Glomerular visceral epithelial cell (primary cell): Measurements from ENCODE around the gene MYO15B.
A peak's percentile ranks its signal among the peaks of the same experiment; 100 is the strongest.

Experiments
- DNase-seq: peaks from one replicate; pipeline ENCODE4 v3.0.0-alpha.2; 2016; ENCODE audit errors: extremely low spot score

Gene MYO15B

DNA sequence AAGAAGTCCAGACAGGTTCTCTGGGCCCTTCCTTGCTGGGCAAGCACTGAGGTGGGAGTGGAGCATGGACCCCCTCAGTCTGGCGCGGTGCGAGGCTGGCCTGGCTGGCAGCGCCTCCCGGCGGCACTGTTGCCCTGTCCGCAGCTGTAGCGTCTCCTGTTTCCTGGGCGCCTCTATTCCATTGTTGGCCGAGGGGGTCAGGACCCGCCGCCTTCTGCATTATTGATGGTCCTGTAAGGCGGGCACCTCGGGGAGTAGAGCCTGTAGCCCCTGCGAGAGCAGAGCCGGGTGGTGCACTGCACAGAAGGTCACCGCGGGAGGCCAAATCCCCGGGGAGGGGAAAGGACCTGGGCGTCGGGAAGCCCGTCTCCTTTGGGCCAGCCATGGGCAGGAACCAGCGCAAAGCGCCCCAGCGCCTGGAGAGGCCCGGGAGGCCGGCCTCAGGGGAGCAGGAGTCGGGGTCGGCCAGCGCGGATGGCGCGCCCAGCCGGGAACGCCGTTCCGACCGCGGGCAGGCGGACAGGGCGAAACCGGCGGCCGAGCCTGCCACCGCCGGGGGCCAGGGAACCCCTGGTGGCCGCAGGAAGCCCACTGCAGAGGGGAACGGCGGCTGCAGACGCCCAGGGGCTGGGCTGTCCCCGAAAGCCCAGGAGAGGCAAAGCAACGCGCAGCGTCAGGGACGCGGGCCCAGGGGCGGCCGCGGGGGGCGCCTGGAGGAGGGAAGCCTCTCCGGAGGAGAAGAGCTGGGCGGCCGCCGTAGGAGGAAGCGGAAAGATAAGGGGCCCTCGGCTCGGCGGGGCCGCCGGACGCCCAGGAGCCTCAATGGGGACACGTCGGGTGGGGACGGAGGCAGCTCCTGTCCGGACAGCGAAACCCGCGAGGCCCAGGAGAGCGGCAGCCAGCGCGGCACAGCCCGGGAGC is at the start of gene MYO15B:
Gene MYO15B (plus strand): TSS at position 126 of the 921 bp plus-strand sequence. CDS start 258 bp downstream, at position 384.
- no peak for DNase-seq

DNA sequence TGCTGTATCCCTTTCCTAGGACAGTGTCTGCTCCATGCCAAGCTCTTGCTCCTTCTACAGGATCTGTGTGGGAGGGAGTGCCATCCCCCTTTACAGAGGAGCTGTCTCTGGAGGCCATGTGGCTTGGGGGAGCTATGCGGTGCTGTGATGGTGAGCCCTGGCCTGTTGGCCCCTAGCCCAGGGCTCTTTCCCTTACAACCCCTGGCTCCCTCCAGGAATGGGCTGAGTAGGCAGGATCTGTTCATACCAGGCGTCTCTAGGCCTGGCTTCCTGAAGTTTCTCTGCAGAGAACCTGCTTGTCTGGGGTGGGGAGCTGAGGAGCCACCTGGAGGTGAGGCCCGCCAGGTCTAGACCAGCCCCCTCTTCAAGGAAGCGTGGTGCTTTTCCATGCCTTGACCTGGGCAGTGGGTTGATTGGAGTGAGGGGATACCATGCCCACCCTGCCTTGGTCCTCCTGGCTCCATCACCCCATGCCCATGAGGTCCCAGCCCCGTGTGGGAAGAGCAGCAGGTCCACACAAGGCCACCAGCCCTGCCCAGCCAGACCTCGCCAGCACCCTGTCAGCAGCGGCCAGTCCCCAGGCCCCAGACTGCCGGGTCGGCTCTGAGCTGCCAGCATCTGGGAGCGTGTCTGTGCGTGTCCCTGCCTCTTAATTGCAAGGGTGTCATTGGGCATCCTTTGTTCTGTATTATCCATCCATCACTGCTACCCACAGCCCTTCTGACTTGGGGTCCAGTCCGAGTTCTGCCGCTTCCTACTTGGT is 47.5 kb upstream of the MYO15B start:
- no peak for DNase-seq

DNA sequence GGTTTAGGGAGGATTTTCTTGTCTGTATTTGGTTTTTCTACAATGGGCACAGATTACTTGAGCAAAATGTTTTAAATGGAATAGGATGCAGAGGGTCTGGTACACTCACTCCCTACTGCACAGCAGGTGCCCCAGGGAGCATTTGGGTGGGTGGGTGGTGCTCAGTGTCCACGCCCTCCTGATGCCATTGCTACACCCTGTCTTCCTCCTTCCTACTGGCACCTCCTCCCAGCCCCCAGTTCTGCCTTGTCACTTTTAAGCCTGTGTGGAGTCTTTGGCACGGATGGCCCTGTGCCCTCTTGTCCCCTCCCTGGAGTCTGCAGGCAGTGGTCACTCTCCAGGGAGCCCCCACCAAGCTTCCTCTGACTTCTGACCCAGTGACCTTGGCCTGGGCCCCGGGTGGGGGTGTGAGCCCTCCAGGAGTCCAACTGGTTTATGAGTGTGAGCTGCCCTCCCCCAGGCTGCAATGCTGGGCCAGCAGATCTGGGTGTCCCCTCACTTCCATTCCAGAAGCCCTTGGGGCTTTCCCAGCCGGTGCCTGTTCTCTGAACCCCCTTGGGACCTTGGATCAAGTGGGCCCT is 46.6 kb upstream of the MYO15B start:
- no peak for DNase-seq

DNA sequence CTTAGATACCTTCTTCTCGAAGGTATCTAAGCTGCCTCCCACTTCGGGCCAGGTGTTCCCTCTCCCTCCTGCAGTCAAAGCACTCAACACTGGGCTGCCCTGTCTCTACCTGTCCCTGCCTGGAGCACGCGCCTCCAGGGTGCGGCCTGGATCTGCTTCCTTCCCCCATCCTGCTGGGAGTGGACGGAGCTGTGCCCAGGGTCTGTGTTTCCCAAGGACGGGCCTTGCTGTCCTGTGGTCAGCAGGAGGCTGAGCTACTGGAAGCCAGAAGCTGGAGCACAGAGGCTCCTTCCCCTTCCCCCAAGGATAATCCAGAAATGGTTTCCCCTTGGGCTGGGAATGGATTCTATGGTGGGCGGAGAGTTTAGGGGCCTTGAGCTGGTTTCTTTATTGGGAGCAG is 45.4 kb upstream of the MYO15B start:
- DNase-seq: no peak

DNA sequence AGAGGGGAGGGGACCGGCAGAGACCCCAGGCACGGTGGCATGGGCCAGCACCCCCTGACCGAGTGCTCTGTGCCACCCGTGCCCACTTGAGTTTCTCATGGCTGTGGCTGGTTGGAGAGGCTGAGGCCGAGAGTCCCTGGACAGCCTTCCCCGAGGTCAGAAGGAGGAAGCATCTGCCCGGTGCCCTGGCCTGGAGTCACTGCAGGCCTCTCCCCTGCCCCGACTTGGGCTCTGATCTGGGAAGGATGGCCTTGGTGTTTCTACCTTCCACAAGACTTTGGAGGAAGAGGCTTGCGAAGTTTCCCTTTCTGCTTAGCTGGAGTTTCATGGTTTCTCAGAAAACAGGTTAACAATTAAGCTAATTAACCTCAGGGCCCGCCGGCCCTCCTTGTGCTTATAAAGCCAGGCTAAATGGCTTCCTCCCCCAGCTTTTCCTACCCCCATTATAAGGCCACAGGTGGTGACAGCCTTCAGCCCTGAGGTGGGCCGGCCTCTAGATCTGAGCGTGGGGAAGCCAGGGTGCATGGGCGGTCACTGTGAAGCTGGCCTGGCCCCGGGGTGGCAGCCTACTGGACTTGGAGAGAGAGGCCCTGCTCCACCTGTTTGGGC is 44.8 kb upstream of the MYO15B start:
- no peak for DNase-seq

DNA sequence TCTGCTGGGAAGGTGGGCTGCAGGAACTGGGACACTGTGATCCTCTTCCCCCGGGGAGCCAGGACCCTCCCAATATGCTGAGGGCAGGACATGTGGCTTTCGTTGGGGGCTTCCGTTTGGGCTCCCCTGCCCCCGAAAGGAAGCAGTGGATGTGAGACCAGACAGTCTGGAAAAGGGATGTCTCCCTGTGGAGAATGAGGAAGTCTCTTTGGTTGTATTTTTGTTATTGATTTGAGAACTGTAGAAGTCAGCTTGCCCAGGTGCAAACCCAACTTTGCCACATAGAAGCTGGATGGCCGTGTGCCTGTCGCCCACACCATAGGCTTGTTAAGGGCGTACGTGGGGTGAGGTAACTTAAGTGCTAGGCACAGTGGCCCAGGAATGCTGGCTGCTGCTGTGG is 43.4 kb upstream of the MYO15B start:
- DNase-seq: no peak

DNA sequence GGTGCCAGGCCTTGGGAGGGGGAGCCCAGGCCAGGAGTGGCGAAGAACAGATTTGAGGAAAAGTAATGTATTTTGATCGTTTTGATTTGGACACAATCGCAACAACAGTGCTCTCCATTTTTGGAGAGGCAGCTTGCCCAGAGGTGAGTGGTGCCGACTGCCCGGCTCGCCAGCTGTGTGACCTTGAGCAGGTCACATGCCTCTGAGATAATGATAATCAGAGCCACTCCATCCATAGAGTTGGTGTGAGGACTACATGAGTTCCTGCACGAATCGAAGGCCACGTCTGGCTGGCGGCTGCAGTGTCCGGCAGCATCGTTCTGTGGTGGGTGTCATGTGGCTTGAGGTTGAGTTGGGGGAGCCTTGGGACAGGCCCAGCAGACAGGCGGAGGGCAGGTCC is 41.4 kb upstream of the MYO15B start:
- DNase-seq: no peak

DNA sequence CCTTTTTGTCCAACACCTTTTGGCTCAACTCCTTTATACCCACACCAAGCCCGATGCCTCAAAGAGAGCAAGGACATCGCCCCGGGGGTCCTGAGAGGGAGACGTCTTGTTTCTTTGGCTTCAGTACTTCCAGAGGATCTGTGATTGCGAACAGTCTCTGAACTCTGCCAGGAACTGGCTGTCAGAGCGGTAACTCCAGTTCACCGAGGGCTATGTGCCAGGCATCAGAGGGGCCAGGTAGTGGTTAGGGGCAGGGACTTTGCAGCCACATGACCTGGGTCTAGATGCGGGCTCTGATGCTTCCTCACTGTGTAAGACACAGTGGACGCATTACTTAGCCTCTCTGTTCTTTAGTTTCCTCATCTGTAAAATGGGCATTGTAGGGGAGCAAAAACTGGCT is 40.5 kb upstream of the MYO15B start:
- no peak for DNase-seq

DNA sequence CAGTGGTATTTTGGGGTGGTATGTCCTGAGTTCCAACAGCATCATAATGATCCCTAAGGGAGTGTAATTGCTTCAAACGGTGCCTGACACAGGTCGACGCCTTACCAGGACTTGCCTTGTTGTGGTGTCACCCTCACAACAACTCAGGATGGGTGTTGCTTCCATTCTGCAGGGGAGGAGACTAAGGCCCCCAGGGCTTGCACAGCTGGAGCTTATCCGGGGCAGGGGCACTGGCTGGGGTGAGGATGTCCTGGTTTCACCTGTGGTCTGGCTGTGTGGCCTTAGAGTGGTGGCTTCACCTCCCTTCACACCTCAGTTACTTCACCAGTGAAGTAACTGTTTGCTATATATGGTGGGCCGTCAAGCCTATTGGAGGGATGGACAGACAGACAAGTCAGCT is 38.8 kb upstream of the MYO15B start:
- DNase-seq: no peak

DNA sequence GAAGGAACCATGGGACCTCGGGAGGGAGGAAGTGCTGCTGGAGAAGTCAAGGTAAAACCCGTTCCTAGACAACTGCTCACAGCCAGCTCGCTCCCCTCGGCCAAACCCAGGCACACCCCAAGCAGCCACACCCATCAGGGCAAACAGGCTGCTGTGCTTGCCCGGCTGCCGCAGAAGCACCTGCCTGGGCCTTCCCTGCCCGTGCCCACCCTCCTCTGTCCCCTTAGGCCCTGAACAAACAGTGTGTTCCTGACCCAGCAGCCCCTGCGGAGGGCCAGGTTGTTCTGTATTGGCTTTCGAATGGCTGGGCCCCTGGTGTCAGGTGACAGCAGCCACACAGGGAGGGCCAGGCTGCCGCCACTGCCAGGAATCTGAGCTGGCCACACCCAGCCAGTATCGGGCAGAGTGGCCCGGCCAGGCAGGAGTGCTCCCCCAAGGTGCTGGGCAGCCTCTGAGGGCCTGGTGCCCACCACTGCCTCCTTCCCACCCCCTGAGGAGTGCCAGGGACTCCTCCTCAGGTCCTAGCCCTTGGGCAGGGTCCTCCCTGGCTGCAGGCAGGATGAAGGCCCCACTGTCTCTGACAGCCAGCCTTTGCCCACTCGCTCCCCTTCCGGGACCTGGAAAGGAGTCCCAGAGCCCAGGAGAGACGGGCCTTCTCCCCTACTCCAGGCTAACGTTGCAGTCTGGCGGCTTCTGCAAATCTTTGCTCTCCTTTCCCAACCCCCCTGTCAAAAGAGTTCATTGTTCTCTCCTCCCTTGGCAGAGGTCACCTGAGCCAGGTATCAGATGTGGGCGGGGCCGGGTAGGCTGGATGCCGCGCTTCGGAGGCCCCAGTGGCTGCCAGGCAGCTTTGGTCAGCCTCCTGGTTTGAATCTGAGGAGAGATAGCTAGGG is 38.1 kb upstream of the MYO15B start:
- no peak for DNase-seq

DNA sequence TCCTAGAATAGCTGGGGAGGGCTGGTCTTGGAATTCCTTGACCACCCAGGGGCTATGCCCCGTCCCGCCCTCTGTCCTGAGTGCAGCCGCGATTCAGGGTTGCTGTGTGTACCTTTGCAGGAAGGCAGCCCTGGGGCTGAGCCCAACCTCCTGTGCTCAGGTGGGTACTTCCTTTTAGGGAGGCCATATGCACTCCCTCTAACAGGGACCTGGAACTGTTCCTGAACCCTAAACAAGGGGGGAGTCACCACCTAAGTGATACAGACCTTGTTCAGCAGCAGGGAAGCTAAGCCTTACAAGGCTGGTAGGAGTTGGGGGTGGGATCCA is 37.5 kb upstream of the MYO15B start:
- no peak for DNase-seq

DNA sequence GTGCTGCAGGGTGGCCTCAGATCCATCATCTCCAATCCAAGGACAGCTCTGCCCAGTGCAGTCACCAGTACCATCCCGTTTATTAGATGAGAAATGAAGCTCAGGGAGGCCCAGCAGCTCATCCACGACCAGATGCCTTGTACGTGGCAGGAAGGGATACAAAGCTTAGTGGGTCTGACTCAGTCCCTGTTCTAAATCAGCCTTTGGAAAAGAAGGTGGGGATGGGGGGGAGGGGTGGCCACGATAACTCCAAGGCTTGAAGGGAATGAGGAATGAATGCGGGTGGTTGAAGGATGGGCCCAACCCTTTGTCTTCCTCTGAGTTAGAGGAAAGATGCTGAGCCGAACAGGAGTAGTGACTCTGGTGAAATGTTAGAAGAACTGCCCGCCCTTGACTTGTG is 36.3 kb upstream of the MYO15B start:
- peak; percentile 21 for DNase-seq

DNA sequence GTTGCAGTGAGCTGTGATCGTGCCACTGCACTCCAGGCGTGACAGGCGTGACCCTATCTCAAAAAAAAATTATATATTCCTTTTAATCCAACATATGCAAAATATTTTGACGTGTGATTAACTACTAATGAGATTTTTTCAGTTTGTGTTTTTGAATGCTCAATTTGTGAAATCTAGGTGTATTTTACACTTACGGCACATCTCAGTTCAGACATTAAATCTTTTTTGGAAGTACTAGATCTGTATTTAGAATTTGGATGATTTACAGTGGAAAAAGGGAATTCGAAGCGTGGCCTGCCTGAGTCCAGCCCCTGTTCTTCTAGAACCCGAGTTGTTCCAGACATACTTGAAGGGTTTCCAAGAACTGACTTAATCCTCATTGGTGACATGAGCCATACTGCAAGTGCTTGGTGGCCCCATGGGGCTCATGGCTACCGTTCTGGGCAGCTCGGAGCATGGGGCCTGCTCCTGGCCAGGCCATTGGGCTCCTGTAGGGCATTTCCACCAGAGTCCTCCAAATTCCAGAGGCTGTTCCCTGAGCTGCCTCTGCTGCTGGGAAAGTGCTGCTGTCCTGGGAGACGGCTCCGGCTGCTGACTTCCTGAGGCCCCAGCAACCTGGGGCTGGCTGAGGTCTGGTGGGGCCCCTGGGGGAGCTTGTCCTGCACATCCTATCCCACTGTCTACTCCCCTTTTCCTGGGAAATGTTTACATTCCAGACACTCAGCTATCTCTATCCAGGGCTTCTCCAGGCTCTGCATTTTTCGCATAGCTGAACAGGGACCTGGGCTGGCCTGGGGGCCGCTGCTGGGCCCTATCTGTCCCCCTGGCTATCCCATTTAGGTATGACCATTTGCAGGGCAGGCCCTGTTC is 34.9 kb upstream of the MYO15B start:
- peak; percentile 42 for DNase-seq

DNA sequence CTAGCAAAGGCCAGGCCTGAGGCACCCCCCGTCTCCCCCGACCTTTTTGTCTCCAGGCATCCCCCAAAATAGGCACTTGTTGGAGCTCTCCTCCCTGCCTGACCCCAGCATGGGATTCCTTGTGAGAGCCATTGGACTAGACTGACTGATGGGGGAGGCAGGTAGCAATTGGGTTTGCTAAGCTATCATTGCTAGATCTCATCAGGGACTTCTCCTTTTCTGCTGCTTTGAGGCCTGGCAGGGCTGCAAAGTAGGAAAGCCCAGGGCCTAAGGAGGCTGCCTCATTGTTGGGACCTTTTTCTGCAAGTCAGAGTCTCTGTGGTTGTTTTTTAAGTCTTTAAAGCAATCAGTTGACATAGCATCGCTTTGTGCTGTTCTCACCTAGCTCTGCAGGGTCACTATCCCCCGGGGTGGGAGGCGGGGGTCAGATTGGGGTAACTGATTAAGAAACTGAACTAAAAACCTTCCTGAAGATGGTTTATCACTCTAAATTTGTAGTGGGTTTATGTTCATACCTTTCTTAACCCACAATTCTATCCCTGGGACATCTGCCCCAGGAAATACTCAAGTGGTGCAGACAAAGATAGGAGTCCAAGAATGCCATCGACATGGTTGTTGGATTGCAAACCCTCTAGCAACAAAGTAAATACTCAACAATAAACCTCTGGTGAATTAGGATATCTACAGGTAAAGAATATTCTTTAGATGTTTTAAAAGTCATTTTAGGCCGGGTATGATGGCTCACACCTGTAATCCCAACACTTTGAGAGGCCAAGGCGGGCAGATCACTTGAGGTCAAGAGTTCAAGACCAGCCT is 34.1 kb upstream of the MYO15B start:
- DNase-seq: no peak

DNA sequence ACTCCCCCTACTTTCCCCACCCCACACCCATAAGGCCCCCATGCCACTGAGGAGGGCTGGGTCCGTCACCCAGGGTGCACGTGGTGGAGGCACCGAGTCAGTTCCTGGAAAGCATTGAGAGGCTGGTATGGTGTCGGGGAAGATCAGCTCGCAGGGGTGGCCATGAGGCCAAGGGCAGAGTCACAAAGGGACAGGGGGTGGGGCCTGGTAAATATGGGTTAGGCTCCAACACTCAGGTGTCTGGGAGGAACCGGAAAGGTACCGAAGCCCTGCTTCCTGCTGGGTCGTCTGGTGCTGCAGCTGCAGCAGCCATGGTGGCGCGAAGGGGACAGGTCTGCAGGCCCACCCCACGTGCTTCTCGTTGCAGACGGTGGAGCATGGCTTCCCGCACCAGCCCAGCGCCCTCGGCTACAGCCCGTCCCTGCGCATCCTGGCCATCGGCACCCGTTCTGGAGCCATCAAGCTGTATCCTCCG is 31.9 kb upstream of the MYO15B start:
- DNase-seq: no peak

DNA sequence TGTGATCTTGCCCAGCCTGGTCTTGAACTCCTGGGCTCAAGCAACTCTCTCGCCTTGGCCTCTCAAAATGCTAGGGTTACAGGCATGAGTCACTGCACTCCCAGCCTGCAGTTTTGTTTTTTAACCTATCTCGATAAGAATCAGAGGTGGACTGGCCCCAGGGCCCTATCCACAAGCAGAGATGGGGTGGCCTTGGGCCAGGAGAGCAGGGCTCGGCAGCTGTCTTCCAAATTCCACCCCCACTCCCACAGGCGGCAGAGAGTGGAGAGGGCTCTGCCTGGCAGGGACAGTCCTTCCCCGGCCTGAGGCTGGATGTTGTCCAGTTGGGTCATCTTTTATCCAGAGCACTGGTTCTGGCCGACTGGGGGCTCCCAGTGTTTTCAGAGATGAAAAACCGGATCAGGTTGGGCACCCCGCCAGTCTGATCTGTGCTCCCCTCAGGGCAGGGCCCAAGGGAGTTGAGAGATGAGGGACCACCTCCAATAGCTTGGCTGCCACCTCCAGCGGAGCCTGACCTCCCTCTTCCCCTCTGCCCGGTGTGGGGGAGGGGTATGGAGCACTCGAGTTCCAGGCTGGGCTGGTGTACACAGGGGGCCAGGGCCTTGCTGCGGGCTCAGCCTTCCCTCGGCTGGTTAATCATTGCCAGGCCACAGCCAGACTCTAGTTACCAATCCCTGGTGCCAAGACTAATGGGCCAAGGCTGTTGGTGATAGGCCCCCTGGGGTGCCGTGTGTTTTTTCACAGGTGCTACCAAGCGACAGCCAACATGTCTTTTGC is 30.3 kb upstream of the MYO15B start:
- peak; percentile 98 for DNase-seq

DNA sequence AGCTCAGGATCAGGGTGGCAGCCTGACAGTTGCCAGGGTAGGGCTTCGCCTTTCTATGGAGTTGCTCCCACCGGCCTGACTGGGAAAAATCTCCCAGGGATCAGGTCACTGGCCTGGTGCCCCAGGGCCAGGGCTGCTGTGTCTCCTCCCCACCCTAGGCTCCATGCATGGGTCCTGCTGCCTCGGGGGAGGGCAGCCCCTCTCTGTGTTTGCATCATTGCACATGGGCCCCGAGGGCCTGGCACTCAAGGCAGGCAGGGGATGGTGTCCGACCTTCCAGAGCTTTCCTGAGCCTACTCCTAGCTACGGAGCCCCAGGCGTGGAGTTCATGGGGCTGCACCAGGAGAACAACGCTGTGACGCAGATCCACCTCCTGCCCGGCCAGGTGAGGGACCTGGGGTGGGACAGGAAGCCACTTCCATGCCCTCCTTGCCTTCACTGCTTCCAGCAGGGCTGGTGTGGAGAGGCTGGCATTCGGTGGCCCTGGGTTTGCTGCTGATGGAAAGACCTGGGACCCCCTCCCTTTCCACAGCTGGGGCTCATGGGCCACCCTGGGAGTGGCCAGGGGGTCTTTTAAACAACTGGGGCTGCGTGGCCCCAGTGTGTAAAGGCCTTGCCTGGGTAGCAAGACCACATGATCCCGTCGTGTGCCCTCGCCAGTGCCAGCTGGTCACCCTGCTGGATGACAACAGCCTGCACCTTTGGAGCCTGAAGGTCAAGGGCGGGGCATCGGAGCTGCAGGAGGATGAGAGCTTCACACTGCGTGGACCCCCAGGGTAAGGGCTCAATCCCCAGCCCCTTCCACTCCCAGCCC is 29.5 kb upstream of the MYO15B start:
- DNase-seq: no peak
